GM21360 (cell line): ENCODE measurements around the gene CDH1.

Experiments used
- ATAC-seq: cut with Tn5 transposase; IDR thresholded peaks from one replicate; pipeline ENCODE4 v1.9.1; 2021; ENCODE audit warnings: mild to moderate bottlenecking, moderate library complexity; ENCODE audit not compliant: unreplicated experiment

The CDH1 gene

GRCh38 chr16:68731637-68732036, 5.5 kb upstream of the CDH1 start:
- ATAC-seq = no peak

GRCh38 chr16:68732042-68732680, 4.9 kb upstream of the CDH1 start:
- ATAC-seq = no peak

- no peak for ATAC-seq
These were observed 4.2 kb upstream of the CDH1 start for GRCh38 chr16:68732741-68733399.

- ATAC-seq = no peak
These were observed 3.5 kb upstream of the CDH1 start for GRCh38 chr16:68733570-68733969.

- no peak for ATAC-seq
These were observed 2.3 kb upstream of the CDH1 start for GRCh38 chr16:68734782-68735181.

GRCh38 chr16:68736561-68736960, 531 bp upstream of the CDH1 start:
- ATAC-seq = no peak

- no peak for ATAC-seq
These were observed 888 bp downstream of the CDH1 start for GRCh38 chr16:68737730-68738629.

GRCh38 chr16:68739964-68740627, 3.0 kb downstream of the CDH1 start:
- ATAC-seq = no peak

- no peak for ATAC-seq
These were observed 3.7 kb downstream of the CDH1 start for GRCh38 chr16:68740628-68741346.

- no peak for ATAC-seq
These were observed 6.6 kb downstream of the CDH1 start for GRCh38 chr16:68743664-68744063.

- ATAC-seq = no peak
These were observed 7.7 kb downstream of the CDH1 start for GRCh38 chr16:68744744-68745280.

- ATAC-seq = no peak
These were observed 9.9 kb downstream of the CDH1 start for GRCh38 chr16:68746951-68747350.

GRCh38 chr16:68749432-68749831, 12.3 kb downstream of the CDH1 start:
- ATAC-seq = no peak

- ATAC-seq = no peak
These were observed 13.2 kb downstream of the CDH1 start for GRCh38 chr16:68750193-68750695.

GRCh38 chr16:68751160-68751559, 14.1 kb downstream of the CDH1 start:
- no peak for ATAC-seq

GRCh38 chr16:68752602-68753001, 15.5 kb downstream of the CDH1 start:
- ATAC-seq = no peak

- no peak for ATAC-seq
These were observed 17.1 kb downstream of the CDH1 start for GRCh38 chr16:68754084-68754792.

- peak; percentile 68 for ATAC-seq
These were observed 19.3 kb downstream of the CDH1 start for GRCh38 chr16:68756239-68756915.

GRCh38 chr16:68757625-68757935, 20.5 kb downstream of the CDH1 start:
- no peak for ATAC-seq
